ENCODE results near the gene SETBP1.

SETBP1 gene

DNA sequence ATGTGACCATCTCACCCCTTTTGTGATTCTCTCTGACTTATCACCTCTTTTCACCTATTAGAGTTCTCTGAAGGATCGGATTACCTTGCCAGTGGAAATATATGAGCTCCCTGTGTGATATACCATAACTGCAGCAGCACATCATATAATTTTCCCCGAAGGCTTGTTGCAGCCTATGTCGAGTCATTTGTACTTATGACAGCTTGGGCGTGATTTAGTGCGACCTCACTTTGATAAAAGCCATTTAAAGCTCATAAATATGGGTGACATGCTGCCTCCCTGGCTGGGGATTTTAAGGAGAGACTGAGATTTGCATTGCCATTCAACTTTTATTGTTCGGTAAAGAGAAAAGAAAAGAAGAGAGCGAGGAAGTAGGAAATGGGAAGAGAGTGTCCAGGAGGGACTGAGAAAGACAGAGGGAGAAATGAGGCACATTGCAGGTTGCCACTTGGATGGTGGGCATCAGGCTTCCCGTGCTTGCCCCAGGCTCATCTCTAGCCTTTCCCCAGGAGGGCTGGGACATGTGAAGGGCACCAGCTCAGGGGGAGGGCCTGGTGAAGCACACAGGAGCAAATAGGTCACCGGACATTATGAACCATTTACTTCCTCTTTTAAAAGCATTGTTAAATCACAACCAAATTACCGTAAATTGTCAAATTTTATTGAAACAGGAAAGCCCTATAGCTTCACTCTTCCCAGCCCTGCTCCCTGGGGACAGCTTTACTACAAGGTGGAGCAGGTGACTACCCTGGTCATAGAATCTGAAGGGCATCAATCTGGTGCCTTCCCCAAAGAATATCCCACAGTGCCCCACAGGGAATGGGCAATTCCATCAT lies 161.3 kb downstream of the SETBP1 start:
- no peak for DNase-seq (ENCODE audit: low spot score)

DNA sequence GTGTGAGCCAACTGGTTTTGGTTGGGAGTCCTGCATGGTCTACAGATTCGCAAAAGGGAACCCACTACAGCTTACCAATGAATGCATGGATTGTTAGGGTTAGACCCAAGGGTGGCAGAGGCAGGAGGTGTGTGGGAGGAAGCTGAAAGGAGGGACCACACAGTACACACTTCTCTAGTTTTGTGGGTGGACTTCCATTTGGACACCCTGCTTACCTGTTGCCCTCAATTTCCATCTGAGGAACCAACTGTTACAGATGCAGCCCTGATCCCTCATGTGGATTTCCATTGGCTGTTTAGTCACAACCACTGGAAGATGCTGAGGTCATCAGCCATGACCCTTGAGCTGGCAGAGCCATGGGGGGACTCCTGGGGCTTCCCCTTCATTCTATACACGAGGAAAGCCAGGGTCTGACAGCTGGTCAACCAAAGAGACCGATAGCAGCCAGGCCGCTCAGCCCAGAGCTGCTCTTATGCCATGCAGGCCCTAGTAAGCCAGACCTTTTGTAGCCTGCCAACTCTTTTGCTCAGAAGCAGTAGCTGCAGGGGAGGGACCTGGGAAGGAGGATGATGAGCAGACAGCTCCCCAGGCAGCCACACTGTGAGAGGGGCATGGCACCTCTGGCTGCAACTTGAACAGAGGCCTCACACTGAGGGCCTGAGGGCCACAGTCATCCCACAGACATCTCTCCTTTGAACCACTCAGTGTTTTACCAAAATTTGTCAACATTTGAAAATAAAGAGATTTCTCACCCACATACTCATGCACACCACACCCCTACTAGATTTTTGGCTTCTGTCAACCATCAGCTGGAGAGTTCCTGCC lies 162.1 kb downstream of the SETBP1 start:
- no peak for DNase-seq (ENCODE audit: low spot score)

DNA sequence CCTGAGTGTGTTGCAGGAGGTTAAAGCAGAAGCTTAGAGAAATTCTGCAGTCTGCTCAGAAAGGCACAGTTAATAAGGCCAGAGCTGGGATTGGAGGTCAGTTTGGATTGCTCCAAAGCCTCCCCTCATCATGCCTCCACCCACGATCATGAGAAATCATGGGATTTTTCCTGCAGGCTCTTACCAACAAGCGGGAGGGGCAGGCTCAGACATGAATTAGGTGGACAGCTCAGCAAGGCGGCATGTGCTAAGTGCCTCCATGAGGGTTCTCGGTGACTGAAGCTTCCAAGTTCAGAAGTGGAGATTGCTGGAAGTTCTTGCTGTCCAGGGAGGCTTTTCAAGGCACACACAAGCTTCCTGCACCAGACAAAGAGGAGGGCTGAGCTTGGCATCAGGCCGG lies 163.8 kb downstream of the SETBP1 start:
- no peak for DNase-seq (ENCODE audit: low spot score)

DNA sequence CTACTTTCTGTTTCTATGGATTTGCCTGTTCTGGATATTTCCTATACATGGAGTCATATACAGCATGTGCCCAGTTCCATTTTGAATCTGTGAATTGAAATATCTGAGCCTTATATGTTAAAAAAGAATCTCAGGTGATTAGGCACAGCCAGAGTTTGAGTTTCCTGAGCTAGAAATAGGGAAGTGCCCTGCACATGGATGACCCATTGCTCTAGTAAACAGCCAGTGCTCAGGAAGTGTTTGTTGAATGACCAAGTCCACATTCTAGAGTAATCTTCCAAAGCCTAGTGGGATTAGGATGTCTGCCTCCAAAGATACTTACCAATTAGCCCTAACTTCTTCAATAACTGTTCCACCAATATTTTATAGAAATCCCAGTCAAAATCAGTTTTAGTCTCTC lies 165.8 kb downstream of the SETBP1 start:
- no peak for DNase-seq (ENCODE audit: low spot score)

GRCh38 chr18:44848644-44849335 lies 168.1 kb downstream of the SETBP1 start:
- no peak for DNase-seq (ENCODE audit: low spot score)

DNA sequence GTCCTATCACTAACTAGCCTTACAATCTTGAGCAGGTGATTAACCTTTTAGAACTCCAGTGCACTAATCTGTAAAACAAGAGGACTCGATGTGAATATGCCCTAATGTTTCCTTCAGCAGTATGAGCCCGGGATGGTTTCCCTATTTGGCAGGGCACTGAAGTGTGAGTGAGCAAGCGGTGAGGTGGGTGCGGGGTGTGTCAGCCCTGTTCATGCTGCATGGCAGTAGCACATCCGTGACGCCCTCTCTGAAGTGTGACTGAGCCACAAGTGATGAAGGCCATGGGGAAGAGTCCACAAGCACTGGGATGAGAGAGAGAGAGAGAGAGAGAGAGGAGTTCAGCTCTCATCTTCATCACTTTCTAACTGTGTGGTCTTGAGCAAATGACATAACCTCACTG lies 168.7 kb downstream of the SETBP1 start:
- DNase-seq (ENCODE audit: low spot score), result no peak

DNA sequence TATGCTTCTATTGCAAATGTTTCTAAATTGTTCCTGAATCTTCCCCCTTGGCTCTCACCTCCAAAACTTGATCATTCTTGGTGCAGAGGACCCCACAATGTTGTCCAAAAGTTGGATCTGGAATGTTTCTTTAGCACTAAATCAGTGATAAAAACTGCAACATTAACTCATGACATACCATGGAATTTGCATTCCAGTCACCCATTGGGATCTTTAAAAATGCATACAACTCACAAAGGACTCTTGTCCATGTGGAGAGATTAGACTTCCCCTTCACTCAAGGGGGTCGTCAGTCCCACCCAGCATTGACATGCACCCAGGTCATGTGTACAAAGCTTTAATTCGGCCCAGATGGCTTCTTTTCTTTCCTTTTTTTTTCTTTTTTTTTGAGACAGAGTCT lies 169.3 kb downstream of the SETBP1 start:
- no peak for DNase-seq (ENCODE audit: low spot score)

DNA sequence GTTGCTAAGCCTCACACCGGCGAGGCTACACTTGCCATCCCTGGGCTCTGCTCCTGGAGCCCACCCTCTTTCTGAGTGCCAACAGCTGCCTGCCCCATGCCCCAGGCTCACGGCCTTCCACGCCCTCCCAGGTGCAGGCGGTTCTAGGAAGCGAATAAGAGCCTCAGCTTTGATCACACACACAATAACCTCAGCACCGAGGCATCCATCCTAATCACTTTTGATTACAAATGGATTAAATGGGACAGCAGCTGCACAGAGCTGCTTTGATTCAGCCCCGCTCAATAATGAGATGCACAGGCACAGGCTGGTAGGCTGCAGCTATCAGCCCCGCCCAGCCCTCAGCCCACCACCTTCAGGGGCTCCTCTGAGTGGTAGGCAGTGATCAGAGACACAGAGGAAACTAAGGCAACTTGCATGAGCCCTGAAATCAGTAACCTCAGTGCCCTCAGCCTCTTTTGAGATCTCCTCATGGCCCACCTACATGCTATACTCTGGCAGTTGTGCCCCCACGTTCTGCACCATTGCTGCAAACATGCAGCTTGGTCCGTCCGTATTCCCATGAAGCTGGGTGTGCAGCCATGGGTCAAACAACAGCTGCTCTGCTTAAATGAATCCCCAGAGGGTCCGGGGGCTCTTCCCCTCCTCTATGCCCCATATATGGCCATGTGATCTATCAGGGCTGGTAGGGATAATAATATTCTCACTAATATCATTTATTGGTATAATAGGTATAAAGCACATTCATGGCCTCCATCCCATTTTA lies 171.4 kb downstream of the SETBP1 start:
- DNase-seq (ENCODE audit: low spot score), result no peak

- no peak for DNase-seq (ENCODE audit: low spot score)
Measured at GRCh38 chr18:44852818-44853217, 172.1 kb downstream of the SETBP1 start.

GRCh38 chr18:44853430-44853829 lies 172.7 kb downstream of the SETBP1 start:
- DNase-seq (ENCODE audit: low spot score), result no peak

DNA sequence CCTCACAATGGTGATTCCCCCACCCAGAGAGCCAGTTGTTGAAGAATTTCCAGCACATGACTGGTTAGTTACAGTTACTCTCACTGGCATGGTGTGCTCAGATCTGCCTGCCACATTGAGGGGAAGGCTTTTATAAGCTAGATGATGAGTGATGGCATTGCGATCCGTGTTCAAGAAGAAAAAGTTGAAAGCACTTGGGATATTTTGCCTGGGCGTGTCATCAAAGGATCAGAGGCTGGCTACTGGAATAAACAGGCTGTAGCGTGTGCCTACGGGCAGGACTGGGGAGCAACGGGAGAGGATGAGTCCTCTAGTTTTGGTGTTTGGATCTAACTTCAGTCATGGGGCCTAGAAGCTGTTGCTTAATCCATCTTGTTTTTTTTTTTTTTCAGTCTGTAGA lies 175.0 kb downstream of the SETBP1 start:
- DNase-seq (ENCODE audit: low spot score), result no peak

GRCh38 chr18:44856157-44856556 lies 175.5 kb downstream of the SETBP1 start:
- no peak for DNase-seq (ENCODE audit: low spot score)

DNA sequence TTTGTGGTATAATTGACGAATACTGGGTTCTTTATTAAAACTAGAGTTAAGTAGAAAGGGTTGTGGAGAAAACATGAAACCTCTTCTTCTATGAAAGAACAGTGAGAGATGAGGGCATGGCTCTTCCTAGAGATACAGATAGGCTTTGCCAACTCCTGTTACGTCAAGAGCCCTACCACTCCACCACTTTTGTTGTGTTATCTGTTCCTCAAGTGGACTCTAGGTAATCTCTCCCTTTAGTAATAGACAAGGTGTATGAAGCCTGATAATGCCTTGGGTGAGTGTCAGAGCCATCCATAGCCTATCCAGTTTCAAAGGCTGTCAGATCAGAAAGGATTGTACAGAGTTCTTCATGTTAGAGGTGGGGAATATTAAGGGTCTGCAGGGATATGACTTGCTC lies 176.4 kb downstream of the SETBP1 start:
- no peak for DNase-seq (ENCODE audit: low spot score)

DNA sequence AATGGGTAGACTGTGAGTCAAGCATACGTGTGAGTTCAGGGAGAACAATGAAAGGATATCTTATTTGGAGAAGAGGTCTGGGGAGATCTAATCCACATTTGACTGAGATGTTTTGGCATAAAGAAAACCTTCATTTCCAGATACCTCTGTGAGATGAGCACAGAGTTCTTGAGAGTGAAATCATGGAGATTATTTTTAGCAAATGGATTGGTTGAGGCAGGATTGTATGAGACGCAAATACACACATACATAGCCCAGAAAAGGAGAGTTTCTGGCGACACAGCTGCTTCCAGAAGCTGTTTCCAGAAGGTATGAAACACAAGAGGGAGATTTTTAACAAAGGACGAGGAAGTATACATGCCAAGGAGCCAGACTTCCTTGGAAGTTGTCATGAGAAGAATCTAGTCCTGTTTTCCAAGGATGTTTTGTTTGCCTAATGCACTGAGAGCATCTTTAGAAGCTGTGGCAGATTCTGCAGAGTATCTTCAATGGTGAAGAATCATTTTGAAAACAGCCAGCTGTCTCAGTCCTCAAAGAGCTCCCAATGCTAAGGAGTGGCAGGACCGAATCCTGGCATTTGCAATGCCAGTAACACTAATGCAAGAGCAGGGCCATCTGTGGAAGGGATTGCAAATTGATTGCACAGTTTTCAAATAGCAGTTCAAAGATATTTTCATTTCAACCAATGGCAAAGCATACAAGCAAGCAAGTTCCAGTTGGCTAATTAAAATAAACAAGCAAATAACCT lies 177.2 kb downstream of the SETBP1 start:
- no peak for DNase-seq (ENCODE audit: low spot score)

DNA sequence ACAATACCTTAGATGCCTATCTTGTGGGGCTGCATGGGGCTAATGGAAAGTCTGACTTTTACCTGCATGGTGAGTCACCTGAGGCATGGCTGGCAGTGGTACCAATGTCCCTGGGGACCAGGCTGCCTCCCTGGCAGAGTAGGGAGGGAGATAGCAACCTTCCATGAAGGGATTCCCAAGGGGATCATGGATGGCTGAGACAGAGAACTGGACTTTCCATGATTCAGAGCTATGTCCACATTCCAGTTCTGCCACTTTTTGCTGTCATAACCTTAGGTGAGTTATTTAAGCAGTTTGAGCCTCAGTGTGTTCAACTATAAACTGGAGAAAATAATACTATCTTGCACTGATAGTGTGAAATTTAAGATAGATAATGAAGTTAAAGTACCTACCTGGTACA lies 178.6 kb downstream of the SETBP1 start:
- no peak for DNase-seq (ENCODE audit: low spot score)

DNA sequence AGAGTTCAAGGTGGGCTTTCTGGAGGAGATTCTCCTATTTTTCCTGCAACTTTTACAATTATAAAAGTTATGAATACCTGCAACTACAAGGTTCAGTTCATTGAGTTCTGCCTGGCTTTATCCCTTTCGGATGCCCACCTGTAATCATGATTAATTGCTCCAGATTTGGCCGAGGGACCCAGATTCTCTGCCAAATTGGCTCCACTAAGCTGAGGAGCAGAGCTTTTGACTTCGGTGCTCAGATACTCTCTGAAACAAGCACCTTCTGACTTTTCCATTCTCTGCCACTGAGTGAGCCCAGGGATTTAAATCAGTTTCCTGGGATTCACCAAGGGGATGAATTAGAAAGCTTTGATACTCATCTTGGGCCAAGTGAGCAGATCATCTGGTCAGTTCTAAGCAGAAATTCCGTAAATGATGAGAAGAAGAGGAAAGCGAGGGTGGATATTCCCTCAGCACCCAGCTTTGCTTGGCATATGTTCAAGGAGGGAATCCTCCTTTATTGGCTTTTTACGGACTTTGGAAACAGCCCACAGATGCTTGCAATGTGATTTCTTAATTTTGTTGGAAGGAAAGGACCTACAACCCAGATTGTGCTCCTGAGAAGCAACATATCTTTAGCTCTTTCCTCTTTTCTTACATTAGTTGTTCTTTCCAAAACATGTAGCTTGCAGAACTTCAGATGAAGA lies 179.2 kb downstream of the SETBP1 start:
- no peak for DNase-seq (ENCODE audit: low spot score)

DNA sequence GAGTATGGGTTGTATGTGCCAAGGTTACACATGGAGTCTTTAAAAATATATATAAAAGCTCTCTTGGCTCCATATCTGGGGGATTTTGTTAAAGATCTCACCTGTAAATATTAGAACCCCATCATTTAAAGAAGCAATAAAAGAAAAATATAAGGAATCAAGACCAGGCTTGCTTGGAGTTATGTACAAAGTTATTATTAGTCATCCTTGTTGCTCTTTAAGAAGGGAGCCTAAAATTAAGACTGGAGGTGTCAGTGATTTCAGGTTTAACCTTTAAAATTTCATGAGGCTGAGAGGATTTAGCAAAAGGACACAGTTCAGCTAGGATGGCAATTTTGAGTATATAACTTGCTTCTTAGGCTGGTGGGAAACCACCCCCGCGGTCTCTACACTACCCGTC lies 181.4 kb downstream of the SETBP1 start:
- DNase-seq (ENCODE audit: low spot score), result no peak

DNA sequence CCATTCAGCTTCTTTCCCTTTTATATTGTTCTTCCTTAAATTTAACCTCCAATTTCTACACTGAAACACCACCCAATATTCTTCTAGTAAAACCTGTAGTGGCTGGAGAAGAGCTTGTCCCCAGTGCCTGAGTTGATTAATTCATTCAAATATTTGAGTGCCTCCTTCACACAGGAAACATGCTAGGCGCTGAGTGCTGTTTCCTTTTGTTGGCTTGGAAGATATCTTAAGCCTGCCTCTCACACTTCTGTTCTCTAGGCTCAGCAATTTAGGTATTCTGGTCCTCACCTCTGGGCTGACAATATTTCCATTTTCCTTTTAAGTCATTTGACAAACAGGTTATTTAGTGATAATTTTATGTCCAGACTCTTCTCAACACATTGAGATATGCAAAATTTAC lies 185.4 kb downstream of the SETBP1 start:
- no peak for DNase-seq (ENCODE audit: low spot score)

DNA sequence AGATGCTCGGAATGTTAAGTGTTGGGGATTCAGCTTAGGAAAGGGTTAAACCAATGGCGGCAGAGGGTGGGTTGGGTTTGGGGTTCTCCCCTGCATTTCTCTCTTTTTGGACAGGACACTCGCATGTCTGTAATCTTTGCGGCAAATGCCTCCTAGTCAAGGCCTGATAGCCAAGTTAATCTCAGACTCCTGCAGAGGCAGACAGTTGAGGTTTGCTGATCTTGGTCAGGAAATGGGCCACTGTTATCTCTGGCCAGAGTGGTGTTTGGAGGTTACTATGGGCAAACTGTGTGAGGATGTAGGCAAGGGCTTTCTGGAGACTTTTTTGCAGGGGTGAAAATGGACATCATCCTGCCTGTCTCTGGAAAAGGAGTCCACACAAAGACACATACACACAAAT lies 188.8 kb downstream of the SETBP1 start:
- DNase-seq (ENCODE audit: low spot score), result no peak

DNA sequence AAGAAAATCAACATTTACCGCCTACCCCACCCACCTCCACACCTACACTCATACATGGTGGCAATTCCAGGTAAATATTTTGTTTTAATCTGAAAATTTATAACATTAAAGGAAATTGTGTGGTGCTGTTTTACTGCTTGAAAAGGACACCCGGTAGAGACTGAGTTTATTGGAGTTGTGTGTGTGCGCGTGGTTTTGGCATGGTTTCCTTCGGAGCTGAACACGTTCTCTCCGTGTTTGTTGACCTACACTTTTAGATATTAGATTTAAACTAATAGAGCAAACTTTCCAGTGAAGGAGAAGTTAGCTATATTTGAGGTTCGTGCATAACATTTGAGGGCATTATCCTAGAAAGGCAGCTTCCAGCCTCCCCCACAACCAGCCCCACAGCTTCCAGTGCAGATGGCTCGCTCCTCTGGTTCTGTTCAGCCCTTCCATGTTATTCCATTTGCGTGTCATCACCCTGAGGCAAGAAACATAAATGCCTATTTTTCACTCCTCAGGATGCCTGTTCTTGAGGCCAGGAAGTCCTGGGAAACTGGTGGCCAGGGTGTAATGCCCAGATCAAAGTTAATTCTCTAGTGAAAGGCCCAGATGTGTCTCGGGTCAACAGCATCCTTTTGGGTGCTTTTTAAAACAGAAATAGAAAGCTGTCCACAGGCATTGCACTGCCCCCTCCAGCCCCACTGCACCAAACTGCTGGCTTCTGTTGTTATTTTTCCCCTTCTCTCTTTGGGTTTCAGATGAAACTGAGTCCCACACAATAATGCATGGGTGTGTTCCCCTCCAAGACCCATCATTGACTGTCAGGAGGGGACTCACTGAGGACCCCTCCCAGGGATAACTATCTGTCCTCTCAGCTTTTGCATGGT lies 190.2 kb downstream of the SETBP1 start:
- no peak for DNase-seq (ENCODE audit: low spot score)
